Measurements from ENCODE around the gene TMEM63B.
A peak's percentile ranks its signal among the peaks of the same experiment; 100 is the strongest.
"Not testable (repeated sequence)": the region's sequence is repeated elsewhere in the genome, so short reads cannot be mapped to it uniquely, and the experiment has no call there.

Gene TMEM63B

GRCh38 chr6:44178424-44179071 is 51.2 kb downstream of the TMEM63B start:
- Histone ChIP-seq H3K9ac (ENCODE audit: low read length in 5 of 5) (no peak overlapping the region), H3K4me3 (ENCODE audit: low read depth in 1 of 5, low read length in 5 of 5) (no peak overlapping the region), H3K27me3 (ENCODE audit: control insufficient read depth in 5 of 5, insufficient read depth in 4 of 5, low read length in 5 of 5) (no peaks in the 10 kb centered on the region), H3K27ac (ENCODE audit: low read depth, low read length) (peak overlapping the region; percentile 79), H3K36me3 (ENCODE audit: control insufficient read depth in 5 of 5, insufficient read depth in 5 of 5, low read length in 5 of 5) (no peaks in the 10 kb centered on the region), H3K4me1 (ENCODE audit: control insufficient read depth in 5 of 5, insufficient read depth in 5 of 5, low read length in 5 of 5) (peaks cover 3 to 45% (median 31%) of the 10 kb centered on the region in 5 donors), H3K9me3 (ENCODE audit: control insufficient read depth in 5 of 5, low read length in 5 of 5) (no peaks in the 10 kb centered on the region)

- Histone ChIP-seq H3K36me3 (ENCODE audit: control insufficient read depth in 5 of 5, insufficient read depth in 5 of 5, low read length in 5 of 5) (no peaks in the 10 kb centered on the region), H3K4me3 (ENCODE audit: low read depth in 1 of 5, low read length in 5 of 5) (no peak overlapping the region), H3K27me3 (ENCODE audit: control insufficient read depth in 5 of 5, insufficient read depth in 4 of 5, low read length in 5 of 5) (no peaks in the 10 kb centered on the region), H3K9ac (ENCODE audit: low read length in 5 of 5) (no peak overlapping the region), H3K4me1 (ENCODE audit: control insufficient read depth in 5 of 5, insufficient read depth in 5 of 5, low read length in 5 of 5) (peaks cover 3 to 49% (median 31%) of the 10 kb centered on the region in 5 donors), H3K27ac (ENCODE audit: low read depth, low read length) (peak overlapping the region; percentile 79), H3K9me3 (ENCODE audit: control insufficient read depth in 5 of 5, low read length in 5 of 5) (no peaks in the 10 kb centered on the region)
These were observed 51.8 kb downstream of the TMEM63B start for GRCh38 chr6:44179072-44179536.

DNA sequence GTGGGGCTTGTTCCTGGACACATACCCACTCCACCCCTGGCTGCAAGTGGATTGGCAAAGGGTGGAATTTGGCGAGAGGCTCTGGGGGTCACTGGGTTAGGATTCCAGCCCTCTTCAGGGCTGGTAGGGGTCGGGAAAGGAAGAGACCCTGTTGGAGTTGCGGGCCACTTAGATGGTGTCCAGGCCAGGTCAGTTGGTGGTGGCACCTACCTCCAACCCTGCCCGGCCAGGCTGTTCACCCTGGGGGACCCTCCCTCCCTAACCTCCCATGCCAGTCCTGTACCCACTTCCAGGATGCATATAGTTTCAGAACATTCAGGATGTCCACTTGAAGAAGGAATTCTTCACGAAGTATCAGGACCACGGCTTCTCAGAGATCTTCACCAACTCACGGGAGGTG is 52.3 kb downstream of the TMEM63B start:
- H3K9me3 ChIP-seq (ENCODE audit: control insufficient read depth in 5 of 5, low read length in 5 of 5): no peaks in the 10 kb centered on the region
- no peak overlapping the region for H3K4me3 ChIP-seq (ENCODE audit: low read depth in 1 of 5, low read length in 5 of 5)
- H3K36me3 ChIP-seq (ENCODE audit: control insufficient read depth in 5 of 5, insufficient read depth in 5 of 5, low read length in 5 of 5): no peaks in the 10 kb centered on the region
- no peak overlapping the region for H3K9ac ChIP-seq (ENCODE audit: low read length in 5 of 5)
- no peaks in the 10 kb centered on the region for H3K27me3 ChIP-seq (ENCODE audit: control insufficient read depth in 5 of 5, insufficient read depth in 4 of 5, low read length in 5 of 5)
- H3K27ac ChIP-seq (ENCODE audit: low read depth, low read length): peak overlapping the region; percentile 72
- H3K4me1 ChIP-seq (ENCODE audit: control insufficient read depth in 5 of 5, insufficient read depth in 5 of 5, low read length in 5 of 5): peaks cover 3 to 49% (median 31%) of the 10 kb centered on the region in 5 donors

DNA sequence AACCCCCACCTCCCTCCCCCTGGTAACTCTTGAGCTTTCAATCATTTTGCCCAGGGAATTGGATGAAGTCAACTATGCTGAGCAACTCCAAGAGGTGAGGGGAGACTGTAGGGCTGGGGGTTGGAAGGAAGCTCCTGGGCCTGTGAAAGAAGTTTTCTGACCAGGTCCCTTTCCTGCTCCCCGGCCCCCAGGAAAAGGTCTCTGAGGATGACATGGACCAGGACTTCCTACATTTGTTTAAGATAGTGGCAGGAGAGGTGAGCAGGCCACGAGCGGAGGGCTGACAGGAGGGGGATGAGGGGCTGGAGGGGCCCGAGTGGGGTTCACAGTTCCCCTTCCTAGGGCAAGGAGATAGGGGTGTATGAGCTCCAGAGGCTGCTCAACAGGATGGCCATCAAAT is 53.1 kb downstream of the TMEM63B start:
- H3K27ac ChIP-seq (ENCODE audit: low read depth, low read length): no peak overlapping the region
- peaks cover 3 to 49% (median 31%) of the 10 kb centered on the region in 5 donors for H3K4me1 ChIP-seq (ENCODE audit: control insufficient read depth in 5 of 5, insufficient read depth in 5 of 5, low read length in 5 of 5)
- no peak overlapping the region for H3K9ac ChIP-seq (ENCODE audit: low read length in 5 of 5)
- H3K27me3 ChIP-seq (ENCODE audit: control insufficient read depth in 5 of 5, insufficient read depth in 4 of 5, low read length in 5 of 5): no peaks in the 10 kb centered on the region
- H3K4me3 ChIP-seq (ENCODE audit: low read depth in 1 of 5, low read length in 5 of 5): no peak overlapping the region
- H3K9me3 ChIP-seq (ENCODE audit: control insufficient read depth in 5 of 5, low read length in 5 of 5): no peaks in the 10 kb centered on the region
- no peaks in the 10 kb centered on the region for H3K36me3 ChIP-seq (ENCODE audit: control insufficient read depth in 5 of 5, insufficient read depth in 5 of 5, low read length in 5 of 5)

DNA sequence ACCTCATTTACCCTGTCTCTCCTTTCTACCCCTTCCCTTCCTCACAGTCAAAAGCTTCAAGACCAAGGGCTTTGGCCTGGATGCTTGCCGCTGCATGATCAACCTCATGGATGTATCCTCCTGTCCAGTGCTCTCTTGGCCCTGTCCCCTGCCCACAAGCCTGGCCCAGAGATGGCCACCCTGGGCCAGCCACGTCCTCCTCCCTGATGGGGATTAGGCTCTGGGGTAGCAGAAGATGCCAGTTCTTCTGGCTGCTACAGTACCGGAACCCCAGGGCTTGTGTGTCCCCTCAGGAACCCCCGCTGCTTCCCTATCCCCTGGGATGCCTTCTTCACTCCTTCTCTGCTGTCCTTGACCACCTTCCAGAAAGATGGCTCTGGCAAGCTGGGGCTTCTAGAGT is 53.5 kb downstream of the TMEM63B start:
- no peak overlapping the region for H3K4me3 ChIP-seq (ENCODE audit: low read depth in 1 of 5, low read length in 5 of 5)
- H3K9ac ChIP-seq (ENCODE audit: low read length in 5 of 5): no peak overlapping the region
- no peak overlapping the region for H3K27ac ChIP-seq (ENCODE audit: low read depth, low read length)
- H3K27me3 ChIP-seq (ENCODE audit: control insufficient read depth in 5 of 5, insufficient read depth in 4 of 5, low read length in 5 of 5): no peaks in the 10 kb centered on the region
- H3K4me1 ChIP-seq (ENCODE audit: control insufficient read depth in 5 of 5, insufficient read depth in 5 of 5, low read length in 5 of 5): peaks cover 3 to 50% (median 31%) of the 10 kb centered on the region in 5 donors
- no peaks in the 10 kb centered on the region for H3K9me3 ChIP-seq (ENCODE audit: control insufficient read depth in 5 of 5, low read length in 5 of 5)
- H3K36me3 ChIP-seq (ENCODE audit: control insufficient read depth in 5 of 5, insufficient read depth in 5 of 5, low read length in 5 of 5): no peaks in the 10 kb centered on the region

DNA sequence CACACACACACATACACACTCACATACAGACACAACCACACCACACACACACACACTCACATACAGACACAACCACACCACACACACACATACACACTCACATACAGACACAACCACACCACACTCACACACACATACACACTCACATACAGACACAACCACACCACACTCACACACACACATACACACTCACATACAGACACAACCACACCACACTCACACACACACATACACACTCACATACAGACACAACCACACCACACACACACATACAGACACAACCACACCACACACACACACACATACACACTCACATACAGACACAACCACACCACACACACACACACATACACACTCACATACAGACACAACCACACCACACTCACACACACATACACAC is 54.4 kb downstream of the TMEM63B start:
- not testable (repeated sequence) for H3K9ac ChIP-seq (ENCODE audit: low read length in 5 of 5); H3K27ac ChIP-seq (ENCODE audit: low read depth, low read length); H3K27me3 ChIP-seq (ENCODE audit: control insufficient read depth in 5 of 5, insufficient read depth in 4 of 5, low read length in 5 of 5); H3K36me3 ChIP-seq (ENCODE audit: control insufficient read depth in 5 of 5, insufficient read depth in 5 of 5, low read length in 5 of 5); H3K9me3 ChIP-seq (ENCODE audit: control insufficient read depth in 5 of 5, low read length in 5 of 5); H3K4me3 ChIP-seq (ENCODE audit: low read depth in 1 of 5, low read length in 5 of 5)
- peaks cover 3 to 47% (median 23%) of the 10 kb centered on the region in 5 donors for H3K4me1 ChIP-seq (ENCODE audit: control insufficient read depth in 5 of 5, insufficient read depth in 5 of 5, low read length in 5 of 5)

- Histone ChIP-seq H3K9ac (ENCODE audit: low read length in 5 of 5) (no peak overlapping the region), H3K27me3 (ENCODE audit: control insufficient read depth in 5 of 5, insufficient read depth in 4 of 5, low read length in 5 of 5) (no peaks in the 10 kb centered on the region), H3K36me3 (ENCODE audit: control insufficient read depth in 5 of 5, insufficient read depth in 5 of 5, low read length in 5 of 5) (no peaks in the 10 kb centered on the region), H3K4me3 (ENCODE audit: low read depth in 1 of 5, low read length in 5 of 5) (no peak overlapping the region), H3K27ac (ENCODE audit: low read depth, low read length) (no peak overlapping the region), H3K9me3 (ENCODE audit: control insufficient read depth in 5 of 5, low read length in 5 of 5) (no peaks in the 10 kb centered on the region), H3K4me1 (ENCODE audit: control insufficient read depth in 5 of 5, insufficient read depth in 5 of 5, low read length in 5 of 5) (peaks cover 2 to 38% (median 12%) of the 10 kb centered on the region in 5 donors)
These were observed 55.6 kb downstream of the TMEM63B start for GRCh38 chr6:44182911-44183390.

GRCh38 chr6:44183783-44184182 is 56.4 kb downstream of the TMEM63B start:
- no peak overlapping the region for H3K9ac ChIP-seq (ENCODE audit: low read length in 5 of 5)
- peaks cover 0 to 29% (median 7%) of the 10 kb centered on the region in 5 donors for H3K4me1 ChIP-seq (ENCODE audit: control insufficient read depth in 5 of 5, insufficient read depth in 5 of 5, low read length in 5 of 5)
- no peak overlapping the region for H3K4me3 ChIP-seq (ENCODE audit: low read depth in 1 of 5, low read length in 5 of 5)
- H3K27ac ChIP-seq (ENCODE audit: low read depth, low read length): no peak overlapping the region
- no peaks in the 10 kb centered on the region for H3K27me3 ChIP-seq (ENCODE audit: control insufficient read depth in 5 of 5, insufficient read depth in 4 of 5, low read length in 5 of 5)
- no peaks in the 10 kb centered on the region for H3K9me3 ChIP-seq (ENCODE audit: control insufficient read depth in 5 of 5, low read length in 5 of 5)
- H3K36me3 ChIP-seq (ENCODE audit: control insufficient read depth in 5 of 5, insufficient read depth in 5 of 5, low read length in 5 of 5): no peaks in the 10 kb centered on the region

GRCh38 chr6:44185356-44185755 is 58.0 kb downstream of the TMEM63B start:
- H3K4me1 ChIP-seq (ENCODE audit: control insufficient read depth in 5 of 5, insufficient read depth in 5 of 5, low read length in 5 of 5): peaks cover 0 to 20% (median 5%) of the 10 kb centered on the region in 5 donors
- not testable (repeated sequence) for H3K4me3 ChIP-seq (ENCODE audit: low read depth in 1 of 5, low read length in 5 of 5); H3K9ac ChIP-seq (ENCODE audit: low read length in 5 of 5); H3K36me3 ChIP-seq (ENCODE audit: control insufficient read depth in 5 of 5, insufficient read depth in 5 of 5, low read length in 5 of 5); H3K27ac ChIP-seq (ENCODE audit: low read depth, low read length); H3K9me3 ChIP-seq (ENCODE audit: control insufficient read depth in 5 of 5, low read length in 5 of 5); H3K27me3 ChIP-seq (ENCODE audit: control insufficient read depth in 5 of 5, insufficient read depth in 4 of 5, low read length in 5 of 5)

GRCh38 chr6:44185953-44186634 is 58.7 kb downstream of the TMEM63B start:
- H3K9ac ChIP-seq (ENCODE audit: low read length in 5 of 5): peak overlapping the region in 1 of 5 donors; percentile 43
- H3K27me3 ChIP-seq (ENCODE audit: control insufficient read depth in 5 of 5, insufficient read depth in 4 of 5, low read length in 5 of 5): no peaks in the 10 kb centered on the region
- peak overlapping the region; percentile 54 for H3K27ac ChIP-seq (ENCODE audit: low read depth, low read length)
- peaks cover 0 to 15% (median 2%) of the 10 kb centered on the region in 5 donors for H3K4me1 ChIP-seq (ENCODE audit: control insufficient read depth in 5 of 5, insufficient read depth in 5 of 5, low read length in 5 of 5)
- H3K4me3 ChIP-seq (ENCODE audit: low read depth in 1 of 5, low read length in 5 of 5): no peak overlapping the region
- no peaks in the 10 kb centered on the region for H3K9me3 ChIP-seq (ENCODE audit: control insufficient read depth in 5 of 5, low read length in 5 of 5)
- no peaks in the 10 kb centered on the region for H3K36me3 ChIP-seq (ENCODE audit: control insufficient read depth in 5 of 5, insufficient read depth in 5 of 5, low read length in 5 of 5)
